ENCODE measurements around the gene ZC3H4. TPM values are rescaled to one million over a fixed set of nuclear protein-coding genes. Genes with fewer than 3 reads are reported as not detected.

Gene ZC3H4
- total RNA-seq (ENCODE audit: unreplicated experiment) = 50.3 TPM
- long read RNA-seq, partial matches to known transcripts = 0 of 4 reads
- long read RNA-seq, other reads (novel, unspliced or antisense) = 4 of 4 reads

- peaks cover 25% of the 10 kb centered on the region for H3K27me3 Mint-ChIP-seq (ENCODE audit: unreplicated experiment)
- peaks cover 31% of the 10 kb centered on the region for H3K9me3 Mint-ChIP-seq (ENCODE audit: unreplicated experiment)
- peak within 1 kb of the TSS; percentile 100 for H3K27ac Mint-ChIP-seq (ENCODE audit: unreplicated experiment)
- H3K36me3 Mint-ChIP-seq (ENCODE audit: unreplicated experiment) = peaks cover 10% of the 10 kb centered on the region
- DNase-seq = peak; percentile 100
- peaks cover 24% of the 10 kb centered on the region for H3K4me1 Mint-ChIP-seq (ENCODE audit: low read depth, unreplicated experiment)
- peak within 1 kb of the TSS; percentile 97 for H3K4me3 Mint-ChIP-seq (ENCODE audit: unreplicated experiment)
- TF ChIP-seq CTCF (IDR thresholded peaks at IDR 0.05; ENCODE audit: partially characterized antibody, unreplicated experiment) = no peak
These were observed at the start of gene ZC3H4 for GRCh38 chr19:47112997-47113849. Gene ZC3H4 (minus strand): TSS chr19:47113776. CDS start chr19:47112584, 1,192 bp downstream.

- H3K4me1 Mint-ChIP-seq (ENCODE audit: low read depth, unreplicated experiment) = no peaks in the 10 kb centered on the region
- no peak for TF ChIP-seq CTCF (IDR thresholded peaks at IDR 0.05; ENCODE audit: partially characterized antibody, unreplicated experiment)
- no peak overlapping the region for H3K27ac Mint-ChIP-seq (ENCODE audit: unreplicated experiment)
- H3K9me3 Mint-ChIP-seq (ENCODE audit: unreplicated experiment) = no peaks in the 10 kb centered on the region
- no peaks in the 10 kb centered on the region for H3K36me3 Mint-ChIP-seq (ENCODE audit: unreplicated experiment)
- no peak for DNase-seq
- H3K27me3 Mint-ChIP-seq (ENCODE audit: unreplicated experiment) = no peaks in the 10 kb centered on the region
- H3K4me3 Mint-ChIP-seq (ENCODE audit: unreplicated experiment) = no peak overlapping the region
These were observed 48.4 kb upstream of the ZC3H4 start for GRCh38 chr19:47161876-47162489.

GRCh38 chr19:47158879-47159503 lies 45.4 kb upstream of the ZC3H4 start:
- TF ChIP-seq CTCF (IDR thresholded peaks at IDR 0.05; ENCODE audit: partially characterized antibody, unreplicated experiment) = no peak
- H3K9me3 Mint-ChIP-seq (ENCODE audit: unreplicated experiment) = no peaks in the 10 kb centered on the region
- DNase-seq = no peak
- no peaks in the 10 kb centered on the region for H3K27me3 Mint-ChIP-seq (ENCODE audit: unreplicated experiment)
- H3K4me1 Mint-ChIP-seq (ENCODE audit: low read depth, unreplicated experiment) = no peaks in the 10 kb centered on the region
- H3K27ac Mint-ChIP-seq (ENCODE audit: unreplicated experiment) = no peak overlapping the region
- H3K36me3 Mint-ChIP-seq (ENCODE audit: unreplicated experiment) = no peaks in the 10 kb centered on the region
- H3K4me3 Mint-ChIP-seq (ENCODE audit: unreplicated experiment) = no peak overlapping the region

- Mint-ChIP-seq H3K27ac (ENCODE audit: unreplicated experiment) (no peak overlapping the region), H3K4me1 (ENCODE audit: low read depth, unreplicated experiment) (no peaks in the 10 kb centered on the region), H3K27me3 (ENCODE audit: unreplicated experiment) (no peaks in the 10 kb centered on the region), H3K36me3 (ENCODE audit: unreplicated experiment) (no peaks in the 10 kb centered on the region), H3K9me3 (ENCODE audit: unreplicated experiment) (no peaks in the 10 kb centered on the region), H3K4me3 (ENCODE audit: unreplicated experiment) (no peak overlapping the region)
- TF ChIP-seq CTCF (IDR thresholded peaks at IDR 0.05; ENCODE audit: partially characterized antibody, unreplicated experiment) = no peak
- DNase-seq = no peak
These were observed 44.8 kb upstream of the ZC3H4 start for GRCh38 chr19:47158367-47158791.
